ENCODE results near the gene PHEX. TPM values are rescaled to one million over a fixed set of nuclear protein-coding genes. Genes with fewer than 3 reads are reported as not detected.

PHEX gene
- 0.45 TPM for polyA plus RNA-seq (2013, experiment 1 of 2; ENCODE audit: insufficient read length)
- polyA plus RNA-seq (2013, experiment 2 of 2; ENCODE audit: insufficient read length), result 0.41 TPM

DNA sequence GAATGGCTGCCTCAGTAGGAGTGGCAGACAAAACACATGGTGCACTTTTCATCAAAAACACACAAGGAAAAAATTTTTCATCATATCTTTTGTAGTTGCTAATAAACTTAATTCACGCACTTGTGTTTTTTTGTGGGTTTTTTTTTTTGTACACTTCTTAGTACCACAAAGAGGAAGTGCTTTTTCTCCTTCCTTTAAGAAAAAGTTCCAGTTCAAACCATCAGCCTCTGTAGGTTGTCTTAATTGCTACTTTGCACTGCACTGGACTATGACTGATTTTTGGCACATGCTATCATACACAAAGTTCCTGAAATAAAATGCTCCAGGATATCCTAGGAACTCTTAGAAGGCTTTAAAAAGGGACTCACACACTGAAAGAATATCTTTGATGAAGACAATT, at the start of gene PHEX:
Gene PHEX, plus strand, starts transcription at position 242 of the 400 bp plus-strand sequence. CDS start 681 bp downstream, outside the sequence.
- DNase-seq, result no peak

DNA sequence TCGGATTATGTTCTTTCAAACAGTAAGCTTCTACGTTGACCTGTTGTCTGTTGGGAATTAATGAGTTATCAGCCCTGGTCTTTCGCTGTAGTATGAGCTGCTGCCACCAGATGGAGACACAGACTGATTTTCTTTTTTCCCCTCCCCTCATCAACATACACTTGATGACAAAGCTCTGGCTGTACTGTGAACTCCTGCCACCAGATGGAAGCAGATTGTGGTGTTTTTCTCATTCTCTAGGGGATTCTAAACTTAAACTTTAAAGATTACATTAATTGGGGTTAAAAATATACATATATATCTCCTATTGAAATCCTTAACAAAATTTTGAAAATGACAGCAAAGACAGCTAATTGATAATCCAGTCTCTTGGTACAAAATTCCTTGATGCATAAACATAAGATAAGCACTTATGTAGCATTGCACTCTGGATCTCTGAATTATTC, 46.8 kb upstream of the PHEX start:
- peak; percentile 75 for DNase-seq

DNA sequence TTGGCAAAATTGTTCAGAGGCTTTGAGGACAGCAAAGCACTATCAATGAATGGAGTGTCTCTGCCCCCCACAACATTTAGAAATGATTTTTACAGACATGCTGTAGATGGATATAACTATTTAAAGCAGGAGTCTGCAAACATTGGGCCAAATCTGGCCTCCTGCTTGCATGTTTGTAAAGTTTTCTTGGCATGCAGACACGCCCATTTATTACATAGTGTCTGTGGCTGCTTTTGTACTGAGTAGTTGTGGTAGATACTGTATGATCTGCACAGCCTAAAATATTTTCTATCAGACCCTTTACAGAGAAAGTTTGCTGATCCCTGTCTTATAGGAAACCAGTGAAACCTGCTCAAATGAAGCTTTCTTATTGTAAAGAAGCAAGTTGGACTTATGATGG, 45.5 kb upstream of the PHEX start:
- DNase-seq, result peak; percentile 55

DNA sequence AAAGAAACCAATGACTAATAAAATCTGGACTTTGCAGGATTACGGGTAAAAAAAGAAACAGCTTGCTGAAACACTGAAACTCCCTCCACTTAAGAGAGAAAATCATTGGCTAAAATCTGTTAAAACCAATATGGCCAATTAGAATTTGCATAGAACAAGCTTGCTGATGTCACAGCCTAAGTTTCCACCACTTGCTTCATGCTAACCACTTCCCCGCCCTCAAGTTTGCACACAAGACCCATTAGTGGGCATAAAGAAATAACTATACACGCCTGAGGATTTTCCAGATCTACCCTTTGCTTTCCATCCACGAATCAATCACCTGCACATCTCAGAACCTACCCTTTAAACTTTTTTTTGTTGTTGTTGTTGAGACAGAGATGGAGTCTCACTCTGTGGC, 42.7 kb upstream of the PHEX start:
- DNase-seq, result no peak

DNA sequence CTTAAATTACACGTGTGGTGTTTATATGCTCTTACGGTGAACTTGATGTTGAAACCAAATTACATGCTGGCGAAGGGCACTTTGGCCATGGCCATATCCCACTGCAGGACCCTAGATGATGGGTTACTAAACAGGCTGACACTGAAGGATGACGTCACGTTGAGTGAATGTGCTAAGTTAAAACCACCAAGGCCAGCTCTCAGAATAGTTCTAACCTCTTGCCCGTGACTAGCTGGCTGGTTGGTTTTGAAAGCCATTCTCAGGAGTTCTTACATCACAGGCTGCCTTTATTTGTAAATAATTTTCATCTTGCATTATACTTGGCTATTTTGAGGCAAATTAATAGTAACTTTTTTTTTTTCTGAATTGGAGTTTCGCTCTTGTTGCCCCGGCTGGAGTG, 41.3 kb upstream of the PHEX start:
- DNase-seq, result no peak

DNA sequence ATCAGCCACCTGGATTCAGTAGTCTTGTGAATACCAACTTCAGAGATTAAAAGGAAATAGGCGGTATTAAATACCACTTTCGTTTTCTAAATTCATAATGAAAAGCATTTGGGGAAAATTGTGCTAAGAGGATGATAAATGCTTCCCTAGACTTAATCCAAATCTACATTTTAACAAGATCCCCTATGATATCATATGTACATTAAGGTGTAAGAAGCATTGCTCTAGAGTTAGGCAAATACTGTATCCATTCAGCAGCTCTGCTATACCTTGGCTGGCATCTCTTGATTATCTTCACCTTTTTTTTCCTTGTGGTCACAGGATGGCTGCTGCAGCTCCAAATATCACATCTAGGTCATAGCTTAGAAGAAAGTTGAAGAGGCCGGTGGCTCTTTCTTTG, 40.6 kb upstream of the PHEX start:
- DNase-seq, result no peak

DNA sequence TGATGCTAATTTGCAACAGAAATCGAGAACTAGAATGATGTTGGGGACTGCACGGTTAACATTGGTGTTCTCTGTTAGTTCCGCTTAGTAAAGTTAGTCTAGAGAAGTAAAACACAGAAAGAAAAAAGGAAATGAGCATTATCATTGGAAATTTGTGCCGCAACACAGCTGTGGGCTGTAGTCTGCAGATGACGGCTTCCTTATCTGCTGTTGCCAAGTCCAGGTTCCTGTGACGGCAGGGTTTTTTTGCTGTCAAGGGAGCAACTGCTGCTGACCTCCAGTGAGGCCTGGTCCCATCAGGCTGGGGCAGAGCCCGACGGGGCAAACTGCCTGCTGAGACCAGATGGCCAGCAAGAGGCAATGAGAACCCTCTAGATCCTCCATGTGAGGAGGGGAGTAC, 38.9 kb upstream of the PHEX start:
- DNase-seq, result no peak

DNA sequence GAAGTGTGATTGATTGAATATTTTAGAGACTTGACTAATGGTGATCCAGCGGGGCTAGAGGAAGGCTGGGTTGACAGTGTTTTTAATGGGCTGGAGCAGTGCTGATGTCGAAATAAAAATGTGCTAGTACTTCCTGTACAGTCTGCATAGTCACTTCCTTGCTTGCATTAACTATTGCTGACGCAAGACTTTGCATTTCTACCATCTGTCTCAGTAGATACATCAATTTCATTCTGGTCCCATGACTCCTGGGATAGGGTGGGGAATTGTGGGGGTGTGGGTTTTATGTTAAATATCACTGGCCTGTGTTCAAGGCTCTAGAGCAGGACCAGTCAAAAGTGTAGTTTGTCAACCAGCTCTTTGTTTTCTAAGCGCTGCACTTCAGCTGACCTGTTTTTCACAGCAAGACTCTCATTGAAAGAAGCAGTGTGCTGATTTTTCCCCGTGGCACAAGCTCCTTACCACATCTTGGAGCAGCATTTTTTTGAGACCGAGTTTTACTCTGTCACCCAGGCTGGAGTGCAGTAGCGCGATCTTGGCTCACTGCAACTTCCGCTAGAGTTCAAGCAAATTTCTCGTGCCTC, 35.2 kb upstream of the PHEX start:
- DNase-seq, result peak; percentile 73

DNA sequence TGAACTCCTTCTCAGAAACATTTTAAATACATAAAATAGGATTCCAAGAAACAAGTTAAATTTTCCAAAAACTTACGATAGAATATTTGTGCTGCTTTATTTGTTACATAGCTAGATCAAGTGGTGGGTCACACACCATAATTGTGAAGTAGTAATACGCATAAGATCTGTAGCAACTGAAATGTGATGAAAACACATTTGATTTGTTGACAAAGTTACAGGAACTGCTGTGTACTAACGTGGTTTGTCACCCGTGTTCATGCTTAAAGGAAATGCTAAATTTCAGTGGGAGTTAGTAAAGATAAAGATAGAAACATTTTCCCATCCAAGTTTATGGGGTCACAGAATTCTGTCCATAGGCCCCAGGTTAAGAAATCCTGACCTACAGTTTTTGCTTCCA, 34.1 kb upstream of the PHEX start:
- DNase-seq, result no peak

DNA sequence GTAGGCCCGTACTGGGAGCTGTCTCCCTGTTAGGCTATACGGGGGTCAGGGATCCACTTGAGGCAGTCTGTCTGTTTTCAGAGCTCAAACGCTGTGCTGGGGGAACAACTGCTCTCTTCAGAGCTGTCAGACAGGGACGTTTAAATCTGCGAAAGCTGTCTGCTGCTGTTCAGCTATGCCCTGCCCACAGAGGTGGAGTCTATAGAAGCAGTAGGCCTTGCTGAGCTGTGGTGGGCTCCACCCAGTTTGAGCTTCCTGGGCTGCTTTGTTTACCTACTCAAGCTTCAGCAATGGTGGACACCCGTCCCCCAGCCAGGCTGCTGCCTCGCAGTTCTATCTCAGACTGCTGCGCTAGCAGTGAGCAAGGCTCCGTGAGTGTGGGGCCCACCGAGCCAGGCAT, 27.3 kb upstream of the PHEX start:
- no peak for DNase-seq

DNA sequence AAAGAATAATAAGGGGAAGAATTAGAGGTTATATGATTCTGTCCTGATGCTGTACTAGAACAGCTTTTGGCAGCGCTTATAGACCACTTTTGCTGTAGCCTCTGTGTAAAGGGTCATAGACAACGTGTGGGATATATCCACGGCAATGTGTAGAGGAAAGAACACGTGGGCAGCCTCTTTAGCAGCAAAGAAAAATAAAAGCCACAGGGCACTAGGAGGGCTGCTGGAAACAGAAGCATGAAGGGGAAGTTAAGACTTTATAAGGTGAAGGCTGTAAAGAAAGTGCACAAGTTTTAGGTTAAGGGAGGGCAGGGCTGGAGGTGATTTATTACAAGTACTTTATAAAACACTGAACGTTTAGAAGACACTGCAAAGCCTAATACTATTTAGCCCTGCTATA, 20.1 kb upstream of the PHEX start:
- DNase-seq, result no peak

DNA sequence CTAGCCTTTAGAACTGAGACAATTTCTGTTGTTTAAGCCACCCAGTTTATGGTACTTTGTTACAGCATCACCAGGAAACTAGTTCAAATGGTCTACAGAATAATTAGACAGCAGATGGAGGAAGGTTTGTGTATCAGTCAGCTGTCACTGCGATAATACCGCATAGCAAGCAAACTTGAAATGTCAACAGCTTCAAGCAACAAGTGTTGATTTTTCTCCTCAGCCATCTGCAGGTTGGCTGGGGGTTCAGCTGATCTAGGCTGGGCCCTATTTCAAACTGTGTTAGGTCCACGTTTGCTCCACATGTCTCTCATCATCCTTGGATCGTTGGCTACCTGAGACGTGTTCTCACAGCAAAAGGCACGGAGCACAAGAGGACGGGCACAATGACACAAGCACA, 19.2 kb upstream of the PHEX start:
- no peak for DNase-seq

DNA sequence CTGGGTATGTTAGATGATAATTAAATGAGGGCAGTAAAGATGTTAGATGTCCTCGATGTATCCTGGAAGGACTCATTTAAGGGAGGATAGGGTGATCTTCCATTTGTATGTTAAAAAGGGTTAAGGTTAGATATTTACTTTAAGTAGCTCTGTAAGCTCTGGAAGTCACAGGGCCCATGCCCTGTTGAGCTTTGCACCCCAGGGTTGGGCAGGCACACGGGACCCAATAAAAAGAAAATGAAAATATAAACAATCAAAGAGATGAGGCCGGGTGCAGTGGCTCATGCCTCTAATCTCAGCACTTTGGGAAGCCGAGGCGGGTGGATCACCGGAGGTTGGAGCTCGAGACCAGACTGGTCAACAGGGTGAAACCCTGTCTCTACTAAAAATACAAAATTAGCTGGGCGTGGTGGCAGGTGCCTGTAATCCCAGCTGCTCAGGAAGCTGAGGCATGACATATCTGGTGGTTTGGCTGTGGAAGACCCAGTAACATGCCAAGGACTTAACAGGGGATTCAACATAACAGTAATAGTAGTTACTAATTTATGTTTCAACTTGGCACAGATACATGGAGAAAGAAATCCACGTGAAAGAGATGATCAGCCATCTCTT, 16.9 kb upstream of the PHEX start:
- no peak for DNase-seq

DNA sequence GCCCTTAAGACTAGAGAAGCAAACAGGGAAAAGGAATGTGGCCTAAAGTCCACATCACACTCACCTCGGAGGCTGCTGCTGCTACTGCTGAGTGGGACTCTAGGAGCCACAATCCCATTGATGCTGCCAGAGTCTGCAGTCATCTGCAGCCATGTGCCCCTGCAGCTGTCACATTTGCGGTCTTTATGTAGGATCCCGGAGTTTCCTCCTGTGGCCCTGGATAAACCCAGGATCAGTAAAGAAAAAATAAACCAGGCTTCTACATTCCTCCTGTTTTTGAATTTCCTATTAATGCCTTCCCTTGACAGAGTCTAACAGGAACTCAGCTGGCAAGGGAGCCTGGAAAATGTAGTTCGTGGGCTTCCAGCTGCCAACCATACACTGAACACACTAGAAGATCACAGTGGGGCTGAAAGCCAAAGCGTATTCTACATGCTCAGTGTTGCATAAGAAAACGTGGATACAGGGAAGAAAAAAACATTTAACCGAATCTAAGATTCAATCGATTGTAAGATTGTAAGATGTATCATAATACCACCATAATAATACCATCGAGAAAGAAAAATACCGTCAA, 10.3 kb upstream of the PHEX start:
- no peak for DNase-seq

DNA sequence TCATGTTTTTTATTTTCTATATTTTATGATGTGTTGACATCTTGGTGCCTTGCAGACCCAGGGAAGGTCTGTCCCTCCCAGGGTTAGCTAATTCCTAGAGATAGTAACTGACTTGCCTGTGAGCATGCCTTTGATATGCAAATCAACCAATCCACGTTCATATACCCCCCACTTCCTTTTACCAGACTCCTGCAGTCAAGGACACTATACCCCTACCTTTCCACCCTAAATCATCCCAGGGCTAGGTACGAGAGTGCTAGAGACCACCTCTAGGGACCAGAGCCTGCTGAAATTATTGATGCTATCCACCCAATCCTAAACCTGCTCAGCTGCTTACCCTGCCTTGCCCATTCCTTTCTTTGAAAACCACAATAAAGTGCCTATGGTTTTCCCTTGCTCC, 7.5 kb upstream of the PHEX start:
- no peak for DNase-seq

DNA sequence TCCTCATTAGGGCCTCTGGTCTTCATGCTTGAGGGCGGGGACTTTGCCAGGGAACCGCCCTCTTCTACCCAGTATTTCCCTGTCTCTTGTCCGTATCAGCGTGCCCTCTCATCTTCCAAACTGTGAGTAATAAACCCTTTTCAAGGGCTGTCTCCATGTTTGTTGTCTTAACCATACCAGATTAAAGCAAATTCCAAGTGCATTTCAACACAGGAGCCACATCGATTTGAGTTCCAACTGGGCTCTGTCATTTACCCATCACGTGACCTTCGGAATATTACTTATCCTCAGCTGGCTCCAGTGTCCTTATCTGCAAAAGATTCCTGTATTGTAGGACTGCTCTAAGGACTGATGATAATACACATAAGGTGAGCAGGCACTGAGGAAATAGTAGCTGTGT, 6.4 kb upstream of the PHEX start:
- DNase-seq, result no peak

DNA sequence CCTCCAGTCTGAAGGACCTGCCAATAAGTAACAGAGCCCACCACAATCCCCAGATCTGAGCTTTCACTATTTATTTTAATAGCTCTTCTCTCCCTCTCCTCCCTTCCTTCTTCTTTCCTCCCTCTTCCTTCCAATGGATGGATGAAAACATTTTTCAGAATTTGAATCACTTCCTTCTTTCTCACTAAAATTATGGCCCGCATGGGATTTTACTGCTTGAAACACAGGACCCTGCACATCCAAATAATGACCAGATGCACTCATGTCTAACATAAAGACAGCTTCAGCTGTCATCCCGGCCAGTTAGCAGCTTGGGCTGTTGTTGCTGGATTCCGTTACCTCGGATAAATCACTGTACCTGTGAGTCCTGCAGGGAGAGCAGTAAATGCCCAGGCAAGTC, 5.4 kb upstream of the PHEX start:
- DNase-seq, result no peak

DNA sequence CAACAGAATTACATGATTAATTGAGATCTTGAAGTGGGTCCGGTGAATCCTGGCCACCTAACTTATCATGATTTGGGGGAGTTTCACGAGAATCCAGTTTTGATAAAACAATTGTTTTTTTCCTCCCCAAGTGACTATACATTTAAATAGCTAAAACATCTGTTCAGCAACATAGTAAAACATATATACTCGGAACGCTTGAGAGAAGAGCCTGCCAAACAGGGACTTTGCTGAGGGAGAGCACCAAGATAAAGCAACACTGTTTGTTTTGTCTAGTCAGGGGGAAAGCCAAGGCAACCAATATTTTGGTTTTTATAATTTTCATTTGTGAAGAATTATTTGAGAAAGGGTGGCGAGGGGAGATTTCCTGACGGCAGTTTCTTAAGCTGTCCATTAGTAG, 381 bp downstream of the PHEX start:
- DNase-seq, result no peak

DNA sequence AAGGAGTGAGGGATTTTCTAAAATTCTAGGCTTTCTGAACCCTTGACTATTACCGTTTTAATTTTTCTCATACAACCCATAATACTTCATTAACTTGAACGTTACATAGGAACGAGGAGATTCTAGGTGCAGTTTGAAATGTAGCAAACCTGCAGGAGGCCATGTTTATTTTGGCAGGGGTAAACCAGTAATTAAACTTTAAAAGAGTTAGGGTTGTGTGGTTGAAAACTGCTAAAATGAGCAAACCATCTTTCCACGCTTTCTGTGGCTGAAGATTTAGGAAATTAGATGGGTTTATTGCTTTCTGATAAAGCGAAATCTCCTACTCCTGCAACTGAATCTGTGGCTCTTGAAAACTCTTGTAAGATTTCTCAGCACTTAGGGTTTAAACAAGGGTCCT, 1.7 kb downstream of the PHEX start:
- no peak for DNase-seq

DNA sequence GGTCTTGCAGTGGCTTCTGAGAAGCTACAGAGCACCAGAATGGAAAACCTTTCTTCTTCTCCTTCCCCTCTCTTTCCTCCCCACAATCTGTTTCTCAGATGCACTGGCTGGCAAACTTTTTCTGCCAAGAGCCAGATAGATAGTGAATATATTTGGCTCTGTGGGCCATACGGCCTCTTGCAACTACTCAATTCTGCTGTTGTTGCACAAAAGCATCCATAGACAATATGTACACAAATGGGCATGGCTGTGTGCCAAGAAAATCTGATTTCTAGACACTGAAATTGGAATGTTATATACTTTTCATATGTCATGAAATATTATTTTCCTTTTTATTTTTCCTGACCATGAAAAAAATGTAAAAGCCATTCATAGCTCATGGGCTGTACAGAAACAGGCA, 3.1 kb downstream of the PHEX start:
- no peak for DNase-seq

DNA sequence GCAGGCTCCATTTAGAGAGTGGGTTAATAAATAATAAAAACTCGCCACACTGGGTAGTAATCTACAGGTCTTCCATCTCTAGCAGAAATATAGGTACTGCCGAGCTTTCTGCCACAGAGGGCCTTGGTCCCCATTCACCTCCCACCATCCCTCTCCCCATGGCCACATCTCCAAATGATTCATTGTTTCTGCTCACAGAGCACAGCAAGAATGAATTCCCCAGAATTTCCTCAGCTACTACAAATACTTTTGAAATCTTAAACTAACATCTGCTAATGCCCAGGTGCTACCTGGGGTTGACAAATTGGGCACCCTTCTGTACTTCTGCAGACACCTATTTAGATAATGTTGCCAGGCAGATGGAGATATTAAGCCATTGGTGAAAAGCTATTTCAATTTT, 5.1 kb downstream of the PHEX start:
- no peak for DNase-seq

DNA sequence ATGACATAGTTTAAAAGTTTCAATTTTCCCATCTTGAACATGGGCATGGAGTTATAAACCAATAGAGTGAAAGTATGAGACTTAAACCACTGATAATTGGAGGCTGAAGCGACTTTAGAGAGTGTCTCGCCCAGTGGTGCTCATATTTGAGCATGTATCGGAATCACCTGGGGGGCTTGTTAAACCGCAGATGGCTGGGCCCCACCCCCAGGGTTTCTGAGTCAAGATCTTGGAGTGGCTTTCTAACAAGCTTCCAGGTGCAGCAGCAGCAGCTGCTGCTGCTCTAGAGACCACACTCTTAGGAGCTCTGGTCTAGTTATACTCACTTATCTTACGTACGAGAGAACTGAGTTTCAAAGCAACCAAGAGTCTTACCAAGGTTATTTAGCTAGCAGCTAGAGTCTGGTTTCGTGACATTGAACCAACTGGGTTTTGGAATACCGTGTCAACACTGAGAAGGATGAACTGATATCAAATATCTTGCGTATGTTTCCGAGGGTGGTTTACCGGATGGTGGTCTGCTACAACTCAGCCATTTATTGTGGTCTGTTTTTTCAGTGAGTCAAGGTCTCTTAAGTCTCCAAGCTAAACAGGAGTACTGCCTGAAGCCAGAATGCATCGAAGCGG, 5.9 kb downstream of the PHEX start:
- DNase-seq, result no peak

DNA sequence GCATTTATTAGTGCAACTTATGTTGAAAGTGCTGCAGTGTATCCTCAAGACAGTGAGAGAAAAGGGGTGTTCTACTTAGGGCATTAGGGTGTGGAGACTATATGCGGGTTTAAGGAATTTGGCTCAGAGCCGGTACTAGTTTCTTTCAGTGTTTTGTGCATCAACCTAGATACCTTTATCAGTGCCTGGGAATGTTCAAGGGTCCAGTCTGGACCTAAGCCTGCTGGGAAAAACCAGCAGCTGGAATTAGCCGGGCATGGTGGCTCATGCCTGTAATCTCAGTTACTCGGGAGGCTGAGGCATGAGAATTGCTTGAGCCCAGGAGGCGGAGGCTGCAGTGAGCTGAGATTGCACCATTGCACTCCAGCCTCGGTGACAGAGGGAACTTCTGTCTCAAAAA, 7.4 kb downstream of the PHEX start:
- no peak for DNase-seq

DNA sequence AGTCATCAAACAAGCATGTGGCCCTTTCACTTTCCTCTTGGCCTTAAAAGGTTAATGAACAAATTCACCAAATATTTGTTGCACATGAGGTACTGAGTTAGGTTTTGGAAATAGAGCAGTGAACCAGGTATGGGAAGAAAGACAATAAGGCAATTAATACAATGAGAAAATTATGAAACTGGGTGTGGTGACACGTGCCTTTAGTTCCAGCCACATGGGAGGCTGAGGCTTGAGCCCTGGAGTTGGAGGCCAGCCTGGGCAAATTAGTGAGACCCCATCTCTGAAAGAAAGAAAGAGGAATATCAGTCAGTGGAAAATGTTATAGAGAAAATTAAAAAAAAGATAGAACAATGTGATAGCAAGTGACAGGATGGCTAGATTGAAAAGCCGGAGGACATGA, 8.1 kb downstream of the PHEX start:
- no peak for DNase-seq

Data from fibroblast of skin of abdomen (primary cell).